H1 (cell line): ENCODE data around the gene NFAT5. TPM values are rescaled to one million over a fixed set of nuclear protein-coding genes. Genes with fewer than 3 reads are reported as not detected.

Source experiments
- CTCF ChIA-PET: fragments of 300-600 bp; sonication (Branson Sonifier 250); formaldehyde crosslinking; loops from one replicate; lab custom pipeline; 2021; ENCODE audit not compliant: partially characterized antibody; lab: Charles Lee
- POLR2A ChIA-PET: fragments of 300-600 bp; sonication (Branson Sonifier 250); formaldehyde crosslinking; loops from one replicate; lab custom pipeline; 2021; ENCODE audit warnings: inconsistent platforms; ENCODE audit not compliant: partially characterized antibody; lab: Charles Lee
- DNase-seq, 2 experiments: peaks; one replicate each; pipeline versions ENCODE4 v3.0.0 to v3.0.0-alpha.2; 2010 to 2022; ENCODE audit warnings: low spot score in 2 of 2, low read depth in 1 of 2, mixed read lengths in 1 of 2
- FAIRE-seq: peaks from 2 replicates; lab custom pipeline; 2011; peaks lifted over from hg19 to GRCh38; lab: Jason Lieb, UNC
- H2AFZ ChIP-seq: 2 replicates; pipeline ENCODE4 v1.8.1; 2012; ENCODE audit warnings: low read length, inconsistent platforms
- H2AK5ac ChIP-seq: 2 replicates; pipeline ENCODE4 v1.6.1; 2013; ENCODE audit warnings: low read depth, low read length
- H2BK120ac ChIP-seq: replicated peaks from 2 replicates; pipeline ENCODE3; 2013; ENCODE audit warnings: low read depth, low read length, inconsistent platforms
- H2BK12ac ChIP-seq: 2 replicates; pipeline ENCODE4 v1.6.1; 2013; ENCODE audit warnings: low read depth, low read length
- H2BK15ac ChIP-seq: 2 replicates; pipeline ENCODE4 v1.6.1; 2013; ENCODE audit warnings: low read length
- H2BK20ac ChIP-seq: 2 replicates; pipeline ENCODE4 v1.6.1; 2013; ENCODE audit warnings: low read length
- H2BK5ac ChIP-seq: 2 replicates; pipeline ENCODE4 v1.6.1; 2013; ENCODE audit warnings: low read depth, low read length
- H3K14ac ChIP-seq: 2 replicates; pipeline ENCODE4 v1.6.1; 2013; ENCODE audit warnings: inconsistent platforms; ENCODE audit not compliant: insufficient read length
- H3K18ac ChIP-seq: 2 replicates; pipeline ENCODE4 v1.6.1; 2013; ENCODE audit warnings: low read length; ENCODE audit errors: extremely low read depth
- H3K23ac ChIP-seq: 2 replicates; pipeline ENCODE4 v1.6.1; 2013; ENCODE audit warnings: inconsistent platforms; ENCODE audit not compliant: insufficient read length
- H3K23me2 ChIP-seq: 2 replicates; pipeline ENCODE4 v1.6.1; 2013; ENCODE audit warnings: low read depth, low read length
- H3K27ac ChIP-seq: 2 replicates; pipeline ENCODE4 v1.6.1; 2011; ENCODE audit warnings: low read depth, low read length, inconsistent platforms
- H3K27me3 ChIP-seq, 4 experiments: replicated peaks in 1 of 4; 1 replicate in 1 of 4; 2 replicates in 3 of 4; pipeline versions ENCODE4 v1.6.1 to v1.8.1; 2011 to 2013; ENCODE audit warnings: low read length in 3 of 4, mild to moderate bottlenecking in 3 of 4, inconsistent platforms in 2 of 4, mixed read lengths in 2 of 4, moderate library complexity in 1 of 4; ENCODE audit not compliant: control insufficient read depth in 3 of 4, insufficient read depth in 3 of 4; ENCODE audit errors: extremely low read depth in 1 of 4
- H3K36me3 ChIP-seq, 4 experiments: 2 replicates each; pipeline versions ENCODE4 v1.6.1 to v1.8.1; 2011 to 2013; ENCODE audit warnings: mild to moderate bottlenecking in 4 of 4, low read length in 3 of 4, moderate library complexity in 2 of 4, control low read depth in 1 of 4, inconsistent platforms in 1 of 4; ENCODE audit not compliant: insufficient read depth in 4 of 4, control insufficient read depth in 2 of 4
- H3K4ac ChIP-seq: replicated peaks from 2 replicates; pipeline ENCODE3; 2013; ENCODE audit warnings: low read length, low read depth, mixed read lengths, inconsistent platforms; ENCODE audit not compliant: insufficient read length
- H3K4me1 ChIP-seq, 4 experiments: replicated peaks in 1 of 4; 1 replicate in 1 of 4; 2 replicates in 3 of 4; pipeline versions ENCODE4 v1.6.1 to v1.8.1; 2011 to 2013; ENCODE audit warnings: low read length in 3 of 4, inconsistent platforms in 2 of 4, mixed read lengths in 1 of 4; ENCODE audit not compliant: insufficient read depth in 4 of 4, control insufficient read depth in 3 of 4
- H3K4me2 ChIP-seq, 2 experiments: 2 replicates each; pipeline versions ENCODE4 v1.6.1 to v1.8.1; 2011 to 2013; ENCODE audit warnings: low read depth in 2 of 2, low read length in 2 of 2, control low read depth in 1 of 2, inconsistent platforms in 1 of 2, mild to moderate bottlenecking in 1 of 2; ENCODE audit not compliant: insufficient read depth in 1 of 2
- H3K4me3 ChIP-seq, 4 experiments: fragments of 200-600, 300-600 bp in 1 of 4; sonication (generic), shearing (Covaris generic), sonication (Bioruptor Twin) in 1 of 4; 2 replicates each; pipeline versions ENCODE4 v1.5.1 to v1.8.1; 2011 to 2016; ENCODE audit warnings: low read length in 4 of 4, low read depth in 3 of 4, control low read depth in 2 of 4, inconsistent platforms in 2 of 4, mild to moderate bottlenecking in 2 of 4, mixed read lengths in 1 of 4, moderate library complexity in 1 of 4; ENCODE audit not compliant: insufficient read depth in 2 of 4; ENCODE audit errors: extremely low read depth in 1 of 4
- H3K56ac ChIP-seq: replicated peaks from 2 replicates; pipeline ENCODE3; 2013; ENCODE audit warnings: low read depth, mild to moderate bottlenecking, mixed read lengths, low read length, inconsistent platforms; ENCODE audit not compliant: insufficient read length
- H3K79me1 ChIP-seq: 2 replicates; pipeline ENCODE4 v1.6.1; 2013; ENCODE audit warnings: low read depth, low read length, control low read depth
- H3K79me2 ChIP-seq, 2 experiments: 2 replicates each; pipeline versions ENCODE4 v1.6.1 to v1.8.1; 2012 to 2013; ENCODE audit warnings: low read length in 2 of 2, mild to moderate bottlenecking in 2 of 2, inconsistent platforms in 1 of 2; ENCODE audit not compliant: insufficient read depth in 2 of 2, control insufficient read depth in 1 of 2
- H3K9ac ChIP-seq, 4 experiments: replicated peaks in 1 of 4; 1 replicate in 1 of 4; 2 replicates in 3 of 4; pipeline versions ENCODE4 v1.6.1 to v1.8.1; 2011 to 2013; ENCODE audit warnings: low read depth in 3 of 4, low read length in 3 of 4, control low read depth in 2 of 4, mild to moderate bottlenecking in 2 of 4, moderate library complexity in 2 of 4, inconsistent platforms in 1 of 4; ENCODE audit errors: extremely low read depth in 1 of 4
- H3K9me3 ChIP-seq, 2 experiments: 2 replicates each; pipeline versions ENCODE4 v1.6.1 to v1.8.1; 2012 to 2013; ENCODE audit warnings: mild to moderate bottlenecking in 2 of 2, moderate library complexity in 2 of 2, control low read depth in 1 of 2, inconsistent platforms in 1 of 2, low read depth in 1 of 2, low read length in 1 of 2, mixed read lengths in 1 of 2; ENCODE audit not compliant: insufficient read depth in 2 of 2
- H4K20me1 ChIP-seq, 2 experiments: replicated peaks in 1 of 2; 2 replicates each; pipeline versions ENCODE3 to v1.8.1; 2011 to 2013; ENCODE audit warnings: inconsistent platforms in 2 of 2, low read length in 2 of 2, mild to moderate bottlenecking in 1 of 2; ENCODE audit not compliant: insufficient read depth in 2 of 2, control insufficient read depth in 1 of 2
- H4K5ac ChIP-seq: 2 replicates; pipeline ENCODE4 v1.6.1; 2013; ENCODE audit warnings: low read length, low read depth, mixed read lengths, inconsistent platforms; ENCODE audit not compliant: insufficient read length
- H4K8ac ChIP-seq: 2 replicates; pipeline ENCODE4 v1.8.0; 2013; ENCODE audit warnings: mild to moderate bottlenecking, moderate library complexity, low read length, inconsistent platforms; ENCODE audit not compliant: insufficient read depth; ENCODE audit errors: extremely low read depth
- H4K91ac ChIP-seq: replicated peaks from 2 replicates; pipeline ENCODE3; 2013; ENCODE audit warnings: low read length, mixed read lengths, inconsistent platforms; ENCODE audit not compliant: insufficient read length
- RNF2 ChIP-seq: fragments of 200-900, 300-1000 bp; sonication (generic); IDR thresholded peaks from 2 replicates; pipeline ENCODE4 v1.7.1; 2016; ENCODE audit warnings: borderline replicate concordance, low read depth, mild to moderate bottlenecking, antibody characterized with exemption, low read length; ENCODE audit not compliant: poor library complexity, severe bottlenecking; ENCODE audit errors: missing control alignments
- TEAD4 ChIP-seq: IDR thresholded peaks from 2 replicates; pipeline ENCODE4 v1.6.1; 2012; ENCODE audit warnings: low read depth, low read length, inconsistent platforms, mixed read lengths
- WGBS, 2 experiments: shearing (Covaris generic) in 1 of 2; methylation state at CpG; one replicate each; pipeline versions ENCODE4 v1.1.6 to v1.1.7; 2013 to 2015; ENCODE audit warnings: low lambda C conversion rate in 2 of 2, mixed read lengths in 2 of 2, inconsistent platforms in 1 of 2, low coverage in 1 of 2, missing lambda C conversion rate in 1 of 2; ENCODE audit not compliant: insufficient replicate concordance in 2 of 2, insufficient coverage in 1 of 2, insufficient read length in 1 of 2; ENCODE audit errors: extremely low coverage in 1 of 2, missing lambda C conversion rate in 1 of 2; 5-methylcytosine and 5-hydroxymethylcytosine counted together
- polyA plus RNA-seq, 7 experiments: library from polyadenylated mRNA; depleted of rRNA in 3 of 7; stranded (reverse) in 5 of 7; unstranded in 2 of 7; fragments of >200 nt in 5 of 7; fragments of 200-250 nt in 2 of 7; gene quantifications; 1 replicate in 5 of 7; 2 replicates in 1 of 7; 4 replicates in 1 of 7; pipeline versions ENCODE4 v1.2.1 to v1.2.3, GENCODE V29; 2011 to 2013; ENCODE audit warnings: missing spikeins in 2 of 7, mixed read lengths in 2 of 7
- total RNA-seq: library from RNA; stranded (reverse); fragmentation: NEBNext Ultra II Directional; extraction: Animal tissue kit (Norgen Biotek cat#: 25700); gene quantifications from 2 replicates; pipeline ENCODE4 v1.2.1, GENCODE V29; 2021

Gene NFAT5
- total and polyA plus RNA-seq, 2 of the 8 experiments (the other 6 are each of a cell fraction or from before 2014, with no cell fraction given), result 8.9 to 29.0 TPM

- no peak overlapping the region for H4K91ac ChIP-seq
- no peak overlapping the region; the same call in 1 of the 2 replicates for H2BK12ac ChIP-seq
- no peak for DNase-seq
- H4K5ac ChIP-seq, result no peak overlapping the region
- FAIRE-seq, result no peak
- H3K27me3 ChIP-seq, result no peaks in the 10 kb centered on the region
- H4K8ac ChIP-seq, result no peak overlapping the region
- H2AK5ac ChIP-seq, result no peak overlapping the region
- no peak overlapping the region for H3K23ac ChIP-seq
- H2BK120ac ChIP-seq, result no peak overlapping the region
- WGBS, 2 experiments, result 81% methylated on average over 1 of the region's 1 CpG; no CpG with 5 or more reads in 1 of the 2 experiments
- H3K18ac ChIP-seq, result no peak overlapping the region
- H3K27ac ChIP-seq, result no peak overlapping the region
- H3K14ac ChIP-seq, result no peak overlapping the region
- no peak overlapping the region for H3K56ac ChIP-seq
- no peaks in the 10 kb centered on the region for H3K23me2 ChIP-seq
- H3K79me2 ChIP-seq, result peaks cover 0 to 43% of the 10 kb centered on the region in 2 experiments; a peak in 2 of 4 replicates
- 0 out of 2 replicates have a peak, but pooled peaks cover 2% of the 10 kb centered on the region for H3K79me1 ChIP-seq
- H2BK15ac ChIP-seq, result no peak overlapping the region
- no peak overlapping the region for H3K4ac ChIP-seq
- H2AFZ ChIP-seq, result no peak overlapping the region
- H3K4me3 ChIP-seq, result no peak overlapping the region
- POLR2A ChIA-PET, result interaction anchor here (1.2 kb wide), 1 partner anchor 81 kb away, joined by 4 read pairs; no protein-coding TSS in a partner anchor
- H3K4me1 ChIP-seq, result peaks cover 0 to 2% (median 0%) of the 10 kb centered on the region in 4 experiments; a peak in 2 of 7 replicates
- H2BK20ac ChIP-seq, result no peak overlapping the region
- no peak overlapping the region for H3K9ac ChIP-seq
- H2BK5ac ChIP-seq, result no peak overlapping the region
- peaks cover 0 to 2% of the 10 kb centered on the region in 2 experiments for H4K20me1 ChIP-seq
- no peaks in the 10 kb centered on the region for H3K36me3 ChIP-seq
- TF ChIP-seq TEAD4, result peak; percentile 59
- no peak for TF ChIP-seq RNF2
- TF ChIP-seq, all 59 proteins: peak for 1
- Histone ChIP-seq H3K9me3 (no peaks in the 10 kb centered on the region), H3K4me2 (no peak overlapping the region)
- CTCF ChIA-PET, result interaction anchor here (0.6 to 1.5 kb wide), 3 partner anchors 26 to 115 kb away, joined by 3 to 4 read pairs (median 3); no protein-coding TSS in a partner anchor
Observed at GRCh38 chr16:69610356-69610755, 44.6 kb downstream of the NFAT5 start.
